HCT116 (cell line): ENCODE data around the gene PATL1.

Experiments used
- EZH2 ChIP-seq: fragments of 200-600 bp; sonication (generic); IDR thresholded peaks from 2 replicates; pipeline ENCODE4 v1.6.1; 2017; ENCODE audit warnings: antibody characterized with exemption, mixed run types
- EZH2phosphoT487 ChIP-seq: fragments of 200-600 bp; IDR thresholded peaks from 2 replicates; pipeline ENCODE4 v1.6.1; 2018; ENCODE audit warnings: antibody characterized with exemption, borderline replicate concordance
- FOSL1 ChIP-seq: IDR thresholded peaks from 2 replicates; pipeline ENCODE4 v1.6.1; 2012; ENCODE audit warnings: low read depth
- JUND ChIP-seq: IDR thresholded peaks from 2 replicates; pipeline ENCODE4 v1.6.1; 2012
- MAX ChIP-seq: IDR thresholded peaks from 2 replicates; pipeline ENCODE4 v1.6.1; 2012
- POLR2A ChIP-seq: IDR thresholded peaks from 2 replicates; pipeline ENCODE4 v1.7.0; 2011; ENCODE audit warnings: borderline replicate concordance; ENCODE audit not compliant: insufficient read depth, insufficient read length; ENCODE audit errors: extremely low read depth
- RAD21 ChIP-seq: IDR thresholded peaks from 2 replicates; pipeline ENCODE4 v1.6.1; 2012; ENCODE audit warnings: low read depth, mild to moderate bottlenecking
- SP1 ChIP-seq: IDR thresholded peaks from 2 replicates; pipeline ENCODE4 v1.6.1; 2012; ENCODE audit warnings: low read depth
- TCF7L2 ChIP-seq: IDR thresholded peaks from 2 replicates; pipeline ENCODE4 v1.7.0; 2011; ENCODE audit warnings: borderline replicate concordance, inconsistent platforms; ENCODE audit not compliant: insufficient read depth, insufficient read length; ENCODE audit errors: extremely low read depth
- YY1 ChIP-seq: IDR thresholded peaks from 2 replicates; pipeline ENCODE4 v1.6.1; 2011; ENCODE audit warnings: low read length, low read depth, moderate library complexity, mild to moderate bottlenecking; ENCODE audit not compliant: insufficient replicate concordance; ENCODE audit errors: extremely low read depth
- ZFX ChIP-seq: fragments of 450-650 bp; IDR thresholded peaks from 2 replicates; pipeline ENCODE4 v1.6.1; 2017
- TF ChIP-seq, protein P1 (sequence below), 3 experiments: fragments of 200-600 bp in 1 of 3; sonication (generic) in 1 of 3; IDR thresholded peaks in 2 of 3; conservative IDR thresholded peaks in 1 of 3; 2 replicates each; pipeline ENCODE4 v1.5.1; 2012 to 2017; ENCODE audit warnings: low read depth in 2 of 3, low read length in 2 of 3, antibody characterized with exemption in 1 of 3, borderline replicate concordance in 1 of 3, control low read depth in 1 of 3, mild to moderate bottlenecking in 1 of 3, mixed read lengths in 1 of 3, mixed run types in 1 of 3, moderate library complexity in 1 of 3; ENCODE audit not compliant: insufficient read depth in 1 of 3
- TF ChIP-seq, protein P2 (sequence below): IDR thresholded peaks from 2 replicates; pipeline ENCODE4 v1.6.1; 2012; ENCODE audit warnings: low read depth
- TF ChIP-seq, protein P3 (sequence below): IDR thresholded peaks from 2 replicates; pipeline ENCODE4 v1.6.1; 2011; ENCODE audit warnings: mild to moderate bottlenecking, low read length, moderate library complexity; ENCODE audit not compliant: insufficient replicate concordance; ENCODE audit errors: extremely low read depth

DNA sequence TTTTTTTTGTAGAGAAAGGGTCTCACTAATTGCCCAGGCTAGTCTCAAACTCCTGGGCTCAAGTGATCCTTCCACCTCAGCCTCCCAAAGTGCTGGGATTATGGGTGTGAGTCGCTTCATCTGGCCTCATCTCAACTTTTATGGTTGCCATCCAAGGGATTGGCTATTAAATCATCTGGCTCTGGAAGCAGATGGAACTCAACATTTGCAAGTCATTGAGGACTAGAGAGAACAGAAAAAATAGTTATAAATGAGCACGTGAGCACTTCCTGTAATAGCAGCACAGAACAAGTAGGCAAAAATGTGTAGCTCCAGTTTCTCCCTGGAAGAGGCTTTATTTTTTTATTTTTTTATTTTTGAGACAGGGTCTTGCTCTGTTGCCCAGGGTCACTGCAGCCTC is 22.3 kb upstream of the PATL1 start:
- no peak for TF ChIP-seq EZH2
- TF ChIP-seq, protein P1, sequence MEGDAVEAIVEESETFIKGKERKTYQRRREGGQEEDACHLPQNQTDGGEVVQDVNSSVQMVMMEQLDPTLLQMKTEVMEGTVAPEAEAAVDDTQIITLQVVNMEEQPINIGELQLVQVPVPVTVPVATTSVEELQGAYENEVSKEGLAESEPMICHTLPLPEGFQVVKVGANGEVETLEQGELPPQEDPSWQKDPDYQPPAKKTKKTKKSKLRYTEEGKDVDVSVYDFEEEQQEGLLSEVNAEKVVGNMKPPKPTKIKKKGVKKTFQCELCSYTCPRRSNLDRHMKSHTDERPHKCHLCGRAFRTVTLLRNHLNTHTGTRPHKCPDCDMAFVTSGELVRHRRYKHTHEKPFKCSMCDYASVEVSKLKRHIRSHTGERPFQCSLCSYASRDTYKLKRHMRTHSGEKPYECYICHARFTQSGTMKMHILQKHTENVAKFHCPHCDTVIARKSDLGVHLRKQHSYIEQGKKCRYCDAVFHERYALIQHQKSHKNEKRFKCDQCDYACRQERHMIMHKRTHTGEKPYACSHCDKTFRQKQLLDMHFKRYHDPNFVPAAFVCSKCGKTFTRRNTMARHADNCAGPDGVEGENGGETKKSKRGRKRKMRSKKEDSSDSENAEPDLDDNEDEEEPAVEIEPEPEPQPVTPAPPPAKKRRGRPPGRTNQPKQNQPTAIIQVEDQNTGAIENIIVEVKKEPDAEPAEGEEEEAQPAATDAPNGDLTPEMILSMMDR (IDR thresholded peaks at IDR 0.05 in 2 of 3, conservative IDR thresholded peaks at IDR 0.05 in 1 of 3; ENCODE audit: borderline replicate concordance in 1 of 3, insufficient read depth in 1 of 3, low read depth in 2 of 3, low read length in 2 of 3): no peak
- TF ChIP-seq SP1: no peak
- no peak for TF ChIP-seq YY1
- no peak for TF ChIP-seq RAD21
- no peak for TF ChIP-seq ZFX
- TF ChIP-seq POLR2A: no peak
- TF ChIP-seq, protein P2, sequence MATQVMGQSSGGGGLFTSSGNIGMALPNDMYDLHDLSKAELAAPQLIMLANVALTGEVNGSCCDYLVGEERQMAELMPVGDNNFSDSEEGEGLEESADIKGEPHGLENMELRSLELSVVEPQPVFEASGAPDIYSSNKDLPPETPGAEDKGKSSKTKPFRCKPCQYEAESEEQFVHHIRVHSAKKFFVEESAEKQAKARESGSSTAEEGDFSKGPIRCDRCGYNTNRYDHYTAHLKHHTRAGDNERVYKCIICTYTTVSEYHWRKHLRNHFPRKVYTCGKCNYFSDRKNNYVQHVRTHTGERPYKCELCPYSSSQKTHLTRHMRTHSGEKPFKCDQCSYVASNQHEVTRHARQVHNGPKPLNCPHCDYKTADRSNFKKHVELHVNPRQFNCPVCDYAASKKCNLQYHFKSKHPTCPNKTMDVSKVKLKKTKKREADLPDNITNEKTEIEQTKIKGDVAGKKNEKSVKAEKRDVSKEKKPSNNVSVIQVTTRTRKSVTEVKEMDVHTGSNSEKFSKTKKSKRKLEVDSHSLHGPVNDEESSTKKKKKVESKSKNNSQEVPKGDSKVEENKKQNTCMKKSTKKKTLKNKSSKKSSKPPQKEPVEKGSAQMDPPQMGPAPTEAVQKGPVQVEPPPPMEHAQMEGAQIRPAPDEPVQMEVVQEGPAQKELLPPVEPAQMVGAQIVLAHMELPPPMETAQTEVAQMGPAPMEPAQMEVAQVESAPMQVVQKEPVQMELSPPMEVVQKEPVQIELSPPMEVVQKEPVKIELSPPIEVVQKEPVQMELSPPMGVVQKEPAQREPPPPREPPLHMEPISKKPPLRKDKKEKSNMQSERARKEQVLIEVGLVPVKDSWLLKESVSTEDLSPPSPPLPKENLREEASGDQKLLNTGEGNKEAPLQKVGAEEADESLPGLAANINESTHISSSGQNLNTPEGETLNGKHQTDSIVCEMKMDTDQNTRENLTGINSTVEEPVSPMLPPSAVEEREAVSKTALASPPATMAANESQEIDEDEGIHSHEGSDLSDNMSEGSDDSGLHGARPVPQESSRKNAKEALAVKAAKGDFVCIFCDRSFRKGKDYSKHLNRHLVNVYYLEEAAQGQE: no peak
- TF ChIP-seq TCF7L2: no peak
- TF ChIP-seq, protein P3, sequence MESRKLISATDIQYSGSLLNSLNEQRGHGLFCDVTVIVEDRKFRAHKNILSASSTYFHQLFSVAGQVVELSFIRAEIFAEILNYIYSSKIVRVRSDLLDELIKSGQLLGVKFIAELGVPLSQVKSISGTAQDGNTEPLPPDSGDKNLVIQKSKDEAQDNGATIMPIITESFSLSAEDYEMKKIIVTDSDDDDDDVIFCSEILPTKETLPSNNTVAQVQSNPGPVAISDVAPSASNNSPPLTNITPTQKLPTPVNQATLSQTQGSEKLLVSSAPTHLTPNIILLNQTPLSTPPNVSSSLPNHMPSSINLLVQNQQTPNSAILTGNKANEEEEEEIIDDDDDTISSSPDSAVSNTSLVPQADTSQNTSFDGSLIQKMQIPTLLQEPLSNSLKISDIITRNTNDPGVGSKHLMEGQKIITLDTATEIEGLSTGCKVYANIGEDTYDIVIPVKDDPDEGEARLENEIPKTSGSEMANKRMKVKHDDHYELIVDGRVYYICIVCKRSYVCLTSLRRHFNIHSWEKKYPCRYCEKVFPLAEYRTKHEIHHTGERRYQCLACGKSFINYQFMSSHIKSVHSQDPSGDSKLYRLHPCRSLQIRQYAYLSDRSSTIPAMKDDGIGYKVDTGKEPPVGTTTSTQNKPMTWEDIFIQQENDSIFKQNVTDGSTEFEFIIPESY: no peak
- TF ChIP-seq MAX: no peak
- no peak for TF ChIP-seq JUND
- TF ChIP-seq EZH2phosphoT487: no peak
- no peak for TF ChIP-seq FOSL1
